Activated CD4-positive, alpha-beta T cell treated with anti-CD3 and anti-CD28 coated beads, Interleukin-2, amount 10 ng/mL, durations not matched to agents 24 days and 14 days (primary cell): ENCODE data around the gene PCBP2. TPM values are rescaled to one million over a fixed set of nuclear protein-coding genes. Genes with fewer than 3 reads are reported as not detected.

Source experiments
- total RNA-seq: library from RNA; stranded (reverse); gene quantifications from 2 replicates; pipeline ENCODE4 v1.2.3, GENCODE V29; 2022

PCBP2 gene
- total RNA-seq, 1 donor from 2014 or later = 960 TPM

Other genes with a start within 250 kb of the PCBP2 start
- 226 and 239 TPM in 2 replicates for gene ITGB7, start 244.9 kb upstream of the PCBP2 start, total RNA-seq
- gene RARG, start 219.9 kb upstream of the PCBP2 start, total RNA-seq = 57.2 and 58.5 TPM in 2 replicates
- gene ESPL1, start 183.8 kb upstream of the PCBP2 start, total RNA-seq = 71.8 and 76.7 TPM in 2 replicates
- gene PFDN5, start 156.6 kb upstream of the PCBP2 start, total RNA-seq = 319 and 342 TPM in 2 replicates
- gene MYG1, start 152.4 kb upstream of the PCBP2 start, total RNA-seq = 104 and 108 TPM in 2 replicates
- 86.7 and 91.1 TPM in 2 replicates for gene AAAS, start 130.5 kb upstream of the PCBP2 start, total RNA-seq
- not detected in 2 replicates for gene SP7, start 115.7 kb upstream of the PCBP2 start, total RNA-seq
- gene SP1, start 71.9 kb upstream of the PCBP2 start, total RNA-seq = 67.7 and 69.2 TPM in 2 replicates
- 0.09 TPM in 1 of 2 replicates, not detected in the other for gene AMHR2, start 28.2 kb upstream of the PCBP2 start, total RNA-seq
- 201 and 211 TPM in 2 replicates for gene PRR13, start 10.4 kb upstream of the PCBP2 start, total RNA-seq
- gene MAP3K12, start 47.4 kb downstream of the PCBP2 start, total RNA-seq = 13.5 and 15.3 TPM in 2 replicates
- gene TARBP2, start 49.2 kb downstream of the PCBP2 start, total RNA-seq = 49.7 and 52.2 TPM in 2 replicates
- 0.57 TPM in 1 of 2 replicates, not detected in the other for gene NPFF, start 55.4 kb downstream of the PCBP2 start, total RNA-seq
- gene ATF7, start 174.3 kb downstream of the PCBP2 start, total RNA-seq = 23.0 and 31.5 TPM in 2 replicates
- gene ATP5MC2, start 224.0 kb downstream of the PCBP2 start, total RNA-seq = 408 and 411 TPM in 2 replicates